Limb (tissue), 2 donors: ENCODE data around the gene PKHD1.
A peak's percentile ranks its signal among the peaks of the same experiment; 100 is the strongest.

ENCODE experiments used
- DNase-seq, 2 donors: peaks; one replicate each; pipeline ENCODE4 v3.0.0-alpha.2; 2016; ENCODE audit errors: extremely low spot score in 2 of 2

Gene PKHD1

DNA sequence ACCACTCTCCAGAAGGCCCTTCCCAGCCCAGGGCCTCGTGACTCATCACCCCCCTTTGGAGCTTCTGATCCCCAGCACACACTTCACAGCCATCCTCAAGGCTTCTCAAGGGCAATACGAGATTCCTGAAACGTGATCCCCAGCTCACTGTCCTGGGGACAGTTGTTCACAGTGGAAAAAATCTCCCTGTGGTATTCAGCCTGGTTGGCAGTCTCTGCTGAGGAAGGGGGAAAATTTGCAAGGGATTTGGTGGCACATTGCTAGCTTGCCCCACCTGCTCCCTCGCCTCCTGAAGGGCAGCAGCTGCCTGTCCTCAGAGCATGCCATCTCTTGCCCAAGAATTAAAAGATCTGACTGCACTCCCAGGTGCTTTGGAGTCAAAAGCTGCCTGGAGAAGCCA lies 20.7 kb upstream of the PKHD1 start:
- peak; percentile 43 to 48 for DNase-seq

DNA sequence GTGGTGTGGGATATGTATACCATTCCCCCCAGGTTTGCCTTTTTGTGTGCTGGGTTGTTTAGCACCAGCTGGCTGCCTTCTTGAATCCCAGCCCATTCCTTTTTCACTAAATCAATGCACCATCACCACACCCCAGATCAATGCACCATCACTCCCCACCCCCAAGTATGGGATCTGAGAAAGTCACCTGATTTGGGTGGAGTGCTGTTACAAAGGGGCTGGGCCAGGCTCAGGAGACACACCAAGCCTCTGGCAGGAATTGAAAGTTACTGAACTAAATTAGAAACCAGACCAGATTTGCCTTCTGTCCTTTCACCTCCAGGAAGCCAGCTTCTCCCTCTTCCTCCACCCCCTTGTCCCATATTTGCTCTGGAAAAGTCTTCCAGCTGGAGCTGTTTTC lies 19.6 kb upstream of the PKHD1 start:
- no peak for DNase-seq

DNA sequence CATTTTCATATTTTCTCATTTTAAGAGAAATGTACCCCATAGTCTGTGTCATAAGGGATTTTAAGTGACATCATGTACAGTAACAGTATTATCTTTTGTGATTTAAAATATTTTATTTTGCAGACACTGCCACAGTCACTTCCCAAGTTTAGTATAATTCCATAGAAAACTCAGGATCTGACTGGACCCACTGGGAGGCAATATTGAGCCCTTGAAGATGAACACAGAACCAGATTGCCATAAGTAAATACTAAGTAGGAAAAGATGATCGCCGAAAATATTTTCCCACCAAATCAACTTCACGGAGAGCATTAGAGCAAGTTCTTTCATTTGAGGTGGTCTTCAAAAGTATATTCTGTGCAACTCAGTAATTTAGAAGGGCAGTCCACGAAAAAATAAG lies 17.6 kb upstream of the PKHD1 start:
- DNase-seq = no peak

DNA sequence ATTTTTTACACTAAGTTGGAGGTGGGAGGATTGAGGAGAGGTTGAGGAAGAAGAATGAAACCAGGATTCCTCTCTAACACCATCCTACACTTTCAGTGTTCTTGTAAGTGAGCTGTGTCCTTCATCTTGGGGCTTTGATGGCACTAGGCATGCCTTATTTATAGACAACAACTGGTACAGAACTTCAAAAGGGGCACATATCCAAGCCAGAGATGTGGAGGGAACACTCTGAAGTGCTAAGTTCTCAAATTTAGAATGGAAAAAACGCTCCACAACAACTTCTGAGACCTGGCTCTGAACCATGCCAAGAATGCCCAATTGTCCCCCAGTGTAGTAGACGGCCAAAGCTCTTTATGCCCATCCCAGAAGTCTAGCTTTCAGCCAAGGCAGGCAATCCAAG lies 16.2 kb upstream of the PKHD1 start:
- no peak for DNase-seq

DNA sequence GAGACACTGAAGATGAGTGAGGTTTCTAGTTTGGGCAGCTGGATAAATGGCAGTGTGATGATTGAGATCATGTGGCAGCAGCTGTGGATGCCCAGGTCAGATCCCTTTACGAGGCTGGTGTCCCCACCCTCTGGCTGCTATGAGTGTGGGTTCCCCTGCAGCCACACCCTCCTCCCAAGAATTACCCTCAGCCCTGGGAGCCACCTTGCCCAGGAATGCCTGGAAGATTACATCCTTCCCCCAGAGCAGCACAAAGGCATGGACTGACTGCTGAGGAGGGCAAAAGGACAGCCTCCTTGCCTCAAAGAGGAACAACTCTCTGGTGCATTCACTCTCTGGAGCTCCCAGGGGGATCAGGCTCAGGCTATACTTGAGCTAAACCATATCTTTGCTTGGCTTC lies 15.0 kb upstream of the PKHD1 start:
- no peak for DNase-seq

DNA sequence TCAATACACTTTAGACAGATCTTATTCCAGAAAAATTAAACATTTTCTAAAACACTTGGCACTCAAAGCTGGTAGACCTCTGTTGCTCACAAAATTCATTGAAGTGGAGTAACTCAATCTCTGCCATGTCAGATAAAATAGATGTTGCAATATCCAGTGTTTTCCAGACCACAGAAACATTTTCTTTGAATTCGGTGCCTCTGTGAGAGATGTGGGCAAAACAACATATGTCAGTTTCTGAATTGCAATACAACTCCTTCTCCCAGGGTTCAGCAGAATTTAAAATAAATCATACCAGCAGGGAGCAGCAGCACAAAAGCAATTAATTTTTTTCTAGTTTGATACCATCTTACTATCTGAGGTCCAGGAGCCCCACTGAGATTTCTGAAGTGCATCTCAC lies 11.3 kb upstream of the PKHD1 start:
- DNase-seq = no peak

DNA sequence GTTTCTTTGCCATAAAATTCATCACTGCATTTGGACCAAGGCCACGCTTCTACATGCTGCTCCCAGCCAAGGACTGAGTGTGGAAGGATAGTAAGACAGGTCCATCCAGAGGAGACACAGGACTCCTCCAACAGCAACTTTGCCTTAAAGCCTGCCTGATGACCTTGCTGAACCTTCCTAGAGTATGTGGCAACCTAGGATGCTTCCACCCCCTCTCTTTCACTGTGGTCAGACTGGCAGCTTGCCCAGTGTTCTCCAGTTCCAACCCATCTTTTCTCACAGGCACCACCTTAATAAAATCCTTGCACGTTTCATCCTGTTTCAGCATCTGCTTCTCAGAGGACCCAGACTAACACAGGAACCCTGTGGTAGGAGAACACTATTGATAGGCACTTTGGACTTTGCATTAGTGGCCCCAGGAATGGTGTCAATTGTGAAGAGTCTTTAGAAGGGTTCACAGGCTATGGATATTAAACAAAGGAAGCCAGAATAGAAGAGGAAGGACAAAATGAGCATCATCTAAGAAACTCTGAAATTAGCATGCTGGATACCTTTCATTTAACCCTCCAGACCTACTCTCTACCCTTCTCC lies 2.4 kb upstream of the PKHD1 start:
- no peak for DNase-seq

DNA sequence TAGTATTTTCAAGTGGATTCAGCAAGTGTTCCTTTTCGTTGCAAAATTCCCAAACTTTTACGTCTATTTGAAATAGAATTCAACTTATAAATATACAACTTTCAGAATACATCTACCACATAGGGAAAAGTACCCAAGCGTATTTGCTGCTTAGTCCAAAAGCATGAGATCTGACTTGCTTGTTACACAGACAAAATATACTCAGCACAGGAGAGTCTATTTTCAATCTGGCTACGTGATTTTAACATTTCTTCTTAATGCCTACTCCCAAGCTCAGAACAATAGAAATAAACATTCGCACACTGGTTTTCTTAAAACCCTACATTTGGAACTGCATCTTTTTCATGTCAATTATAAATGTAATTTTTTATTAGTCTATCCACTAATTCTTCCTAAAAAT lies 672 bp downstream of the PKHD1 start:
- DNase-seq = no peak

DNA sequence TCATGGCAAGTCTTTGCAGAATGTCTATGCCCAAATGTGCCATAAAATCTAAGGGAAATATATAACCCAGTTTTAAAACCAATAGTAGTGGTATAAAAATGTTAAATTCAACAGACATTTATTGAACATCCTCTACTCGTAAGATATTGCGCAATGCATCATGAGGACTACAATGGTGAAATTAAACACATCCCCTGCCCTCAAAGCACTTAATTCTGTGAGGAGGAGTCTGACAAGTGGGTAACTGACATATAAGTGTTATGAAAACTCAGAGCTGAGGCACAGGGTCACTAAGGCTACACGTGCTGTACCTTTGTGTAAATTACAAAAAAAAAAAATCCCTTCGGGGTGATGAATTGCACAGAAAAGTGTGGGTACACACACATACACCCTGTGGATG lies 6.2 kb downstream of the PKHD1 start:
- no peak for DNase-seq

DNA sequence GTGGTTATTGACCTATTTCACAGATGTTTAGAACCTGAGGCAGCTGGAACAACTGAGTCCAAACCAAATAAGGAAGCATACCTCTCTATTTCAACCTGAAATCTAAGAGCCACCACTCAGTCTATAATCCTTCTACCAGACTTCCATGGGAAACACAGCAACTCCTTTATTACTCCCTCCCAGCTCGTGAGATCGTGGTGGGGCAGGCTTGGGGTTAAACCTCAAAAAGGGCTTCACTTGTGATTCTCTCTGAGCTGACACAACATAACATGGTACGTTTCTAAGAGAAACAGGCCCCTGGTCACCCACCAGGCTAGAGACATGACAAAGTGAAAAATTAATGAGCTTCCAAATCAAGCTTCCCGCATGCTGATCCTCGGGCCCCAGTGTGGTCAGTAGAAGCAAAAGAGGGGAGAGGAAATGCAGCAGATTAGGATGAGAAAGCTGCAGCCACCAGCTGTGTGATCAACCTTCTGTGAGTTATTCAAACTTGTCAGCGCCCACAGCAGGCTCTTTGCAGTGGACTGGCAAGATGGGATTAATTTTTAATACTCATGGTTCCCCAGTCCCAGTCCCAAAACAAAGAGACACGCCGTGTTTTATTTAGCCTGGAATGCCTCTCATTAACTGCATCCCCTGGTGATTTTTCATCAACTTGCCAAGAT lies 9.3 kb downstream of the PKHD1 start:
- DNase-seq = no peak

DNA sequence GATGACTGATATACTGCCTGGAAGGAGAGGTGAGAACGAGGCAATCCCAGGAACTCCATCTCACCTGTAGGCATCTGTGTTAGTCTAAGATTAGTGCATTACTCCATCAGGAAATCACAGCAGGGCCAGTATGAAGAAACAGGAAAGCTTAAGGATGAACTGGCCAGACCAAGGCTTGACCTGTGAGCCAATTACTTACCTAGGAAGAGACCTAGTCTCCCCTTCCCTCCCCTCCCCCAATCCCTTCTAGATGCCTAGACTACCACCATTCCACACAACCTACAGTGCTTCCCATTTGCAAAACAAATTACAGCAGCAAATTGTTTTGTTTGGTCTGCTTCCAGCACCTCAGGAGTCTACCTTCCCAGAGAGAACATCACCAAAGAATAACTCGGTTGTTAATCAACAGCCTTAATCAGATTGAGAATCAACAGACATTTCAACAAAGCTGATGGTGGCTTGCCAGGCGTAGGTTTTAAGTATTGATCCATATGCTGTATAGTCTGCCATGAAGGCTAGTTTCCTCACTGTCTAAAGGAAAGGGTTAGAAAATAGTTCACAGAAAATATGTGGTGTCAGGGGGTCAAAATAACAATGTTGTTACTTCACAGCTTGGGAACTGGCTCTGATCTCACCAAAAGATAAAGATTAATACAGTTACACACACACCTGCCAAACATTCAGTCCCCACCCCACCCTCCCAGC lies 10.1 kb downstream of the PKHD1 start:
- DNase-seq = no peak

DNA sequence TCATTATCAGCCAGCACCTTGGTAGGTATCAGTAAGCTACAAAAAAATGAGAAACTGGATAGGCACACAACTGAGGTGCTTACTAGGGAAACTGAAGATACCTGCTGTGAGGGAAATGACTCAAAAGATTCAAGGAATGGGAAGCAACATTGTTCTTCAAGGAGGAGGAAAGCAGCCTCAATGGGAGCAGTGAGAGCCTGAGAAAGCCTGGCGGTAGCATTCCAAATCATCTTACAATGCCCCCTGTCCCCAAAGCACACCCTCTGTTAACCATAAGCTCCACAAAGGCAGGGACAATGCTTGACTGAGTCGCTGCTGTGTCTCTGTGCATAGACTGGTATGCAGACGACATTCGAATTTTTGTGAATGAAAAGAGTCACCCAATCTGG lies 10.6 kb downstream of the PKHD1 start:
- DNase-seq = no peak

DNA sequence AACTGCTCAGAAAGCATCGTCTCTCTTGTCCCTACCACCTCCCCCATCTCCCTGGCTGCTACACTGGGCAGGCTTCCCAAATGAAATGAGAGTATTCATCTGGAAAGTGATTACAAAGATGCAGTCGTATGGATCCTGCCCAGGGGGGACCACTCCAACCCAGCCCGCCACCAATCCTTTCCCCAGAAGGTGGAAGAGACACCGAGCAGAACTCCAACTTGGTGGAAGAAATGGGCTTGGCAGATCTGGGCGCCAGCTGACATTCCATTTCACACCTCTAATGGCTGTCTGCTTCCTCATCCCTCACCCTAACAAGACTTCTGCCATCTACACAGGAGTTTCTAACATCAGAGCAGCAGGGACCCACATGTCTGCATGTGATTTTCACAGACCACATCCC lies 12.7 kb downstream of the PKHD1 start:
- DNase-seq = no peak

DNA sequence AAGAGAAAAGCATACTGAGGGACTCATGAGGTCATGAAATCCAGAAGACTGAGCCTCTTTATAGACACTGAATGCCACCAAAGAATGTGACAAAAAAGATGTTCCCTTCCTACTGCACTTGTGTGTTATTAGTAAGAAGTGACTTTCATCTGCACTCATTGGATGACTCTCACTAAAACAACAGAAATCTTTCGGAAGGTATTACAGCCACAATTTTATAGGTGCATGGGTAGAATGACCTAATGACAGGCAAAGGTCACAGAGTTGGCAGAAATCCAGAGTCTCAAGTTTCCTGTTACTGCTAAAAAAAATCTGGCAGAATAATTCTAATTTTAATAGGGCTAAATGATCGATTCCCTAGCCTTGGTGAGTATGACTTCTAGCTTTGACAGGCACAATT lies 13.3 kb downstream of the PKHD1 start:
- no peak for DNase-seq

DNA sequence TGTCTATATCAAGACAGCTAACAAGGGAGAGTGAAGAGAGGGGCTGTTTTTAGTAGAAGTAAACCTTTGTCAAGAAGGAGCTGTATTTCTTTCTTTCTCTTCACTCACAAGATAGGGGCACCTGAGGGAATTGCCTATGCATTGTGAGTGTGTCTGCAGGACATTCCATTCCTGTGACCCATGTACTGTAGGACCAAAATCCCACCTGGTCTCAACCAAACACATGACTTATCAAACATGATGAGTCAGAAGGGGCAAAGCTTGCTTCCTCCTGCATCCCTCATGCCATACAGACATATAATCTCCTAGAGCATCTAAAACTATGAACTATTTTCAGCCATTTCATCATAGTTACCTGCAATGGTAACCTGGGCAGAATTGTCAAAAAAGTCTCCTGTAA lies 21.8 kb downstream of the PKHD1 start:
- no peak for DNase-seq

DNA sequence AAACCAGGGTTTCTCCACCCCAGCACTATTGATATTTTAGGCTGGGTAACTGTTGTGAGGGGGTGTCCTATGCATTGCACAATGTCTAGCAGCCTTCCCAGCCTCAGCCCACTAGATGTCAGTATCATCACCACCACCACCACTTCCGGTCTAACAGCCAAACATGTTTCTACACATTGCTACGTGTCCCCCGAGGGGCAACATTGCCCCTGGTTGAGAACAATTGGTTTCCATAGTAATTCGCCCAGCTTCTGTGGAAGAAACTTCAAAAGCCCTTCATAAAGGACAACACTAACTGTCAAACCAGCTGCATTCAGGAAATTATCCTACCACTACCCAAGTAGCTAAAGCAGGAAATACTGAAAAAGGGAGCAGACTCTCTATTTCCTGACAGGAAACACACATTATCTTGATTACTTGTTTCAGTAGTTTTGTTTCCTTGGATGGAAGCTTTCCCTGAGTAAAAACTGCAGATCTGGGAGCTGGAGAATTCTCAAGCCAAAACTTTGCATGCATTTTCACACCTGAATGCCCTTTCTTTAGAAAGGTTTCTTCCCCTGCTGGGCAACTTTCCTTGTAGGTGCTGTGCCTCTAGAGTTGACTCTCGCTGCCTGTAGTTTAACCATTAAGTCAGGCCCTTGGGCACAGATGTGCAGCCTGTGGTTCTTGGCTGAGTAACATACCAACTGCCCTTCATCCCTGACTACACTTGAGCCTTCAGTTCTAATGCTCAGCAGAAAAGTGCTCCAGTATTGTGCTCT lies 23.6 kb downstream of the PKHD1 start:
- peak; percentile 42 to 45 for DNase-seq

DNA sequence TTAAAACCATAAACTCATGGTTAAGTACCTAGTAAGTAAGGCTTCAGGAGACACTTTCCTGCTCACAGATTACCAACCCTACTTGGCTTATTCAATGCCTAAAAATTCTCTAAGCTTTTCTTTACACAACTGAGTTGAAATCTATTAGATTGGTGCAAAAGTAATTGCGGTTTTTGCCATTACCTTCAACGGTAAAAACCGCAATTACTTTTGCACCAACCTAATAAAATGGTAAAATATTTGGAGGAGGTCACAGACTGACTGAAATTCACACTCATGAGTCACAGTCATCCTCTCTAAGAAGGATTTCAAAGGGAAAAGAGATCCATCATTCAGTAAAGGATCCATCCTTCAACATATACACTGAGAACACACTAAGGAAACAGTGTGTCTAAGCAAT lies 25.9 kb downstream of the PKHD1 start:
- no peak for DNase-seq

DNA sequence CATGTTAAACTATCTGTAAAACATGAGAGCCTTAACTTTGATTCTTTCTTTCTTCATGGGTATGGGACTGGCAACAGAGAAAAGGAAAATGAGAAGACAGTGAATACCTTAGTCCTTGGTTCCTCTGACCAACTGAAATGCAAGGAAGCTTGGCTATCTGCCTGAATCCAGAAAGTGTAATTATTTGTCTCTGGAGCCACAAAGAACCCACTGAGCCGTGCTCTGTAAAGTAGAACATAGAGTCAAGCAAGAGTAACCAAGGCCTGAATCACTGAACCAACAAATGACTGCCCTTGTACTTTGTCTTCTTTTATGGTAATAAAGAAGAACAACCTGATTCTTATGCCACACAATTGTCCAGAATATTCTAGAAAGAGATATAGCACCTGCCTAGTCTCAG lies 27.6 kb downstream of the PKHD1 start:
- DNase-seq = no peak

DNA sequence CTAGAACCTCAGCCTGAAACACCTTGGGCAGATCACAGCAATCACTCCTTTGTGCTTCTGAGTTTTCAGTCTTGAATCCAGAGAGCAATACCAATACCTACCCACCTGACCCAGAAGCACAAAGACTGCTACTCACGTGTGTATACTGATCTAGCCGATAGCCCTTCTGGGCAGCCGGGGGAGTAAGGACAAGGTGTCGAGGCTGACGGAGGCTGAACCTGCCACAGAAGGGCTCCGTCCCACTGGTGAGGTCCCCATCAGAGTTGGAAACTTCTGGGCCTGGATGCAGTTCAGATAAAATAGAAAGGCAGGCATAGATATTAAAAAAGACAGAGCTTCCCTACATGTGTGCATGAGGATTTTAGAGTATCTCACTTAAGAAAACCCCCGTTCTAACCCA lies 32.0 kb downstream of the PKHD1 start:
- DNase-seq = no peak

DNA sequence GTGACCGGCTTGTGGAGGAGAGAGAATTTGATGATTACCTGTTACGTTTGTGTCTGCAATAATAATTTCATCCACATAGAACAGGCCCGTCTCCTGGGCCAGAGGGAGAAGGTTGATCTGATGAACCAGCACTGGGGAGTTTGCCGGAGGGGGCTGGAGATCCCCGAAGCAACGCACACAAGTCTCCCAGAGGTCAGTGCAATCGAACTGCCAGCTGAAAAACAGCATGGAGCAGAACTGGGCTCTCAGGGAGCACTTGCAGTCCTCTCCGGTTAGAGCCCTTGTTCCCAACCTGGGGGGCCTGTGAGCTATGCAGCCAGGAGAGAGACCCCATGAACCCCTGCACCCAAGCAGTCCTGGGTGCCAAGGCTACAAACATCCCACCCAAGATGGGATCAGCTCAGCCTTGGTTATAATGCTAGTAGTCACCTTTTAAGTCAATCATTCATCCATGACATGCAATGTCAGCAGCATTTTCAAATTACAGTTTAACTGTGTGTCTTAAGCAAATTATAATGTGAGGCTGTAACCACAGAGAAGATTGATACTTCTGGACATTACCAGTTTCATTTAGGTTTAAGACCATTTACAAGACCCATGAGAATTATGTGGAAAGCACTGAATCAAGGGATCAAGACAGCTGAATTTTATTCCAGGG lies 34.2 kb downstream of the PKHD1 start:
- DNase-seq = no peak

DNA sequence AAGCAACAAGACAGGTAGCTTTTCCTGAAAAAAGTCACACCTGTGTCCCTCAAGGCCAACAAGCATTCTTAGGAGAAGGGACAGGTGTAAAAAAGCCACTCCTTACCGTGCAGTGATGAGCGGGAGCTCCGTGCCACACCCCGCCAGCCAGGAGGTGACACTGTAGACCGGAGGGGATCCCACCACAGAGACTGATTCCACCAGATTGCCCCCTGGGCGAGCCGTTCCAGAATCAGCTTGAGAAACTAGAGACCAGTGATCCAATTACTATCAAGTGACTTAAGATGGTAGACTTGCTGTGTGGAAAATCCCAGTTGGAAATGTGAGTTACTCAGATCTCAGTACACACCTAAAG lies 37.4 kb downstream of the PKHD1 start:
- DNase-seq = no peak
